Endothelial cell of umbilical vein (primary cell): Measurements from ENCODE around the gene CUL7.

Experiments
- FOS ChIP-seq: IDR thresholded peaks from 2 replicates; pipeline ENCODE4 v1.6.1; 2011; ENCODE audit warnings: mild to moderate bottlenecking, low read length, moderate library complexity, borderline replicate concordance; ENCODE audit not compliant: insufficient read depth
- POLR2A ChIP-seq: IDR thresholded peaks from 2 replicates; pipeline ENCODE4 v1.6.1; 2012; ENCODE audit warnings: low read depth, mild to moderate bottlenecking, control low read depth, low read length
- TF ChIP-seq, protein P1 (sequence below), 2 donors: IDR thresholded peaks; 1 replicate in 1 of 2; 2 replicates in 1 of 2; pipeline ENCODE4 v1.5.1; 2011; ENCODE audit warnings: low read length in 2 of 2, mild to moderate bottlenecking in 2 of 2, moderate library complexity in 2 of 2, control low read depth in 1 of 2, inconsistent platforms in 1 of 2, low read depth in 1 of 2; ENCODE audit not compliant: insufficient read depth in 1 of 2; ENCODE audit errors: extremely low read depth in 1 of 2
- TF ChIP-seq, protein P2 (sequence below): IDR thresholded peaks from 2 replicates; pipeline ENCODE4 v1.6.1; 2011; ENCODE audit not compliant: insufficient read depth, insufficient read length

DNA sequence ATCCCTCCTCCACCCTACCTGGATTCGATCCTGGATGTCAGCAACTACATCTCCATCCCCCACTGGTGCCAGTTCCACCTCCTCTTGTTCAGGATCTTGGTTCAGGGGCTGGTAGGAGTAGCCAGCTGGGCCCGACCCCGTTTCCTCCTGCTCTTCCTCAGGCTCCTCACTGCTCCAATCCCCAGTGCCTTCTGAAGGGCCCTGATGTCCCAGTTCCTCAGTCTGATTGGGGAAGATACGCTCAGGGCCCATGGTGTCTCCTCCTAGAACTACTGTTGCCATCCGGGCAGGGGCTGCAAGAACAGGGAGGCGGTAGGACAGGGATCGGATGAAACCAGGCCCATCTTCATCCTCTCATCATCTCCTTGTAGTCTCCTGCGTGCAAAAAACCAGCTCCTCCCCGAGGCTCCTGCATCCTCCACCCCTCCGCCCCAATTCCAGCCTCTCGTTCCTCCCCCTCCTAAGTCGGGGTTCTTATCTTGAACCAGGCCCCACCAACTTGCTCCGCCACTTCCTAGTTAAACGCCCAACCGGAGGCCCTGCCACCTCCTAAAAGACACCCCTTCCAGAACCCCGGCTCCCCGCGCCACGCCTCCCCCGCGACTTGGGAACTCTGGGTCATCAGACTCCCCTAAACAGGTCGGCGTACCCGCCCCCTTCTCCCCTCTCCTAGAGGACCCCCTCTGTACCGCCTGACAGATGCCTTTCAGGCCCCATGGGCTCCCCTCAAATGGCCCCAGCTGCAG is 40.4 kb downstream of the CUL7 start:
- TF ChIP-seq, protein P1, sequence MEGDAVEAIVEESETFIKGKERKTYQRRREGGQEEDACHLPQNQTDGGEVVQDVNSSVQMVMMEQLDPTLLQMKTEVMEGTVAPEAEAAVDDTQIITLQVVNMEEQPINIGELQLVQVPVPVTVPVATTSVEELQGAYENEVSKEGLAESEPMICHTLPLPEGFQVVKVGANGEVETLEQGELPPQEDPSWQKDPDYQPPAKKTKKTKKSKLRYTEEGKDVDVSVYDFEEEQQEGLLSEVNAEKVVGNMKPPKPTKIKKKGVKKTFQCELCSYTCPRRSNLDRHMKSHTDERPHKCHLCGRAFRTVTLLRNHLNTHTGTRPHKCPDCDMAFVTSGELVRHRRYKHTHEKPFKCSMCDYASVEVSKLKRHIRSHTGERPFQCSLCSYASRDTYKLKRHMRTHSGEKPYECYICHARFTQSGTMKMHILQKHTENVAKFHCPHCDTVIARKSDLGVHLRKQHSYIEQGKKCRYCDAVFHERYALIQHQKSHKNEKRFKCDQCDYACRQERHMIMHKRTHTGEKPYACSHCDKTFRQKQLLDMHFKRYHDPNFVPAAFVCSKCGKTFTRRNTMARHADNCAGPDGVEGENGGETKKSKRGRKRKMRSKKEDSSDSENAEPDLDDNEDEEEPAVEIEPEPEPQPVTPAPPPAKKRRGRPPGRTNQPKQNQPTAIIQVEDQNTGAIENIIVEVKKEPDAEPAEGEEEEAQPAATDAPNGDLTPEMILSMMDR (IDR thresholded peaks at IDR 0.05; ENCODE audit: extremely low read depth in 1 of 2, insufficient read depth in 1 of 2, low read depth in 1 of 2, low read length in 2 of 2): no peak
- peak; percentile 24 for TF ChIP-seq POLR2A
- no peak for TF ChIP-seq FOS
- TF ChIP-seq, protein P2, sequence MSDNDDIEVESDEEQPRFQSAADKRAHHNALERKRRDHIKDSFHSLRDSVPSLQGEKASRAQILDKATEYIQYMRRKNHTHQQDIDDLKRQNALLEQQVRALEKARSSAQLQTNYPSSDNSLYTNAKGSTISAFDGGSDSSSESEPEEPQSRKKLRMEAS: no peak
